GM12891 (cell line): ENCODE data around the gene MYH15.

Source experiments
- POLR2A ChIP-seq: IDR thresholded peaks from 2 replicates; pipeline ENCODE4 v1.6.1; 2011; ENCODE audit warnings: low read depth, low read length, control low read depth
- POLR2AphosphoS5 ChIP-seq: IDR thresholded peaks from 2 replicates; pipeline ENCODE4 v1.6.1; 2011; ENCODE audit warnings: low read depth, low read length, control low read depth
- POU2F2 ChIP-seq: IDR thresholded peaks from 2 replicates; pipeline ENCODE4 v1.6.1; 2011; ENCODE audit warnings: low read depth, mild to moderate bottlenecking, control low read depth, low read length, moderate library complexity
- SPI1 ChIP-seq: IDR thresholded peaks from 2 replicates; pipeline ENCODE4 v1.6.1; 2011; ENCODE audit warnings: low read depth, low read length, control low read depth
- TAF1 ChIP-seq: IDR thresholded peaks from 2 replicates; pipeline ENCODE4 v1.6.1; 2011; ENCODE audit warnings: low read depth, low read length, control low read depth

DNA sequence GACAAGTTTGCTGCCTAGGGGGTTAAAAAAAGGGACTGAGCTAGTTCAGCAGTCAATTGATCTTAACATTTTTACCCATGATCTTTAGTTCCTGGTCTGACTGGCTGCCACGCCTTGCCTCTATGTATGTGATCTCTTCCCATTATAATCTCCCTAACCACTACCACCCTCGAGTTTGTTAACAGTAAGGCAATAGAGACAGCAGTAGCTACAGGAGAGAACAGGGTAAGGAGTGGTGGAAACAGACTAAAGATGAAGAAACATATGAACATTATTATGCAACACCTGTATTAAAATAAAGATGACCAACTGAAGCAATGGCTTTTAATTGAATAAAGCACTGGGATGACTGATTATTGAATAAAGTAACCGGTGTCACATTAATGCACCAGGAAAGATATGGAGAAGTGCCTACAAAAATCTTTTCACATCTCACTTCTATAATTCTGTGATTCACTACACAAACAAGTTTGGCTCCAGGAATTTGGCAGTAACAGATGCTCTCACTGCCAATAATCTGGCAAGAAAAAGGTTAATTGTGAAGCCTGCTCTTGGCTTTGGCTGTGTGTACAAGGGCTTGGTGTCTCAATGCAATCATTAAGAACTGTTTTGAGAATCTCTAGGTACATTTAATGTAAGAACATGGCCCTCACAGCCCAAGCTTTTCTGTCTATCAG is 118.3 kb downstream of the MYH15 start:
- TF ChIP-seq POLR2AphosphoS5 (no peak), SPI1 (no peak), POLR2A (no peak), TAF1 (no peak), POU2F2 (no peak)
